SK-N-SH treated with all-trans-retinoic acid at 6 μM for 48 hours (cell line): ENCODE measurements around the gene PARM1.
"Not testable (repeated sequence)": the region's sequence is repeated elsewhere in the genome, so short reads cannot be mapped to it uniquely, and the experiment has no call there.

Experiments used
- ATAC-seq: fragments of 200-7000 bp; cut with Tn5 transposase; 3 replicates; pipeline ENCODE4 v1.9.1; 2020; ENCODE audit warnings: mild to moderate bottlenecking, moderate library complexity
- BACH2 ChIP-seq: fragments of 250-450 bp; sonication (Bioruptor Pico); IDR thresholded peaks from 2 replicates; pipeline ENCODE4 v1.9.0; 2021; ENCODE audit warnings: mild to moderate bottlenecking, borderline replicate concordance
- CSDC2 ChIP-seq: fragments of 250-450 bp; sonication (Bioruptor Pico); IDR thresholded peaks from 2 replicates; pipeline ENCODE4 v1.5.0; 2020; ENCODE audit warnings: mild to moderate bottlenecking, moderate library complexity
- CSRNP3 ChIP-seq: fragments of 250-450 bp; sonication (Bioruptor Pico); IDR thresholded peaks from 2 replicates; pipeline ENCODE4 v1.5.1; 2021; ENCODE audit warnings: mild to moderate bottlenecking, moderate library complexity
- ESRRG ChIP-seq: fragments of 250-450 bp; sonication (Bioruptor Pico); IDR thresholded peaks from 2 replicates; pipeline ENCODE4 v1.6.1; 2021; ENCODE audit warnings: mild to moderate bottlenecking
- ISL1 ChIP-seq: fragments of 250-450 bp; sonication (Bioruptor Pico); IDR thresholded peaks from 2 replicates; pipeline ENCODE4 v2.1.2; 2022; ENCODE audit warnings: mild to moderate bottlenecking, moderate library complexity
- OSR1 ChIP-seq: fragments of 250-450 bp; sonication (Bioruptor Pico); IDR thresholded peaks from 2 replicates; pipeline ENCODE4 v1.8.0; 2022; ENCODE audit warnings: moderate library complexity, mild to moderate bottlenecking, inconsistent platforms
- POU6F1 ChIP-seq: fragments of 250-450 bp; sonication (Bioruptor Pico); IDR thresholded peaks from 2 replicates; pipeline ENCODE4 v1.8.0; 2021; ENCODE audit warnings: low read depth, mild to moderate bottlenecking, moderate library complexity, borderline replicate concordance
- PPARA ChIP-seq: fragments of 250-450 bp; sonication (Bioruptor Pico); IDR thresholded peaks from 2 replicates; pipeline ENCODE4 v1.5.0; 2020; ENCODE audit warnings: mild to moderate bottlenecking, borderline replicate concordance
- RARB ChIP-seq: fragments of 250-450 bp; sonication (Bioruptor Pico); IDR thresholded peaks from 2 replicates; pipeline ENCODE4 v1.8.0; 2021; ENCODE audit warnings: mild to moderate bottlenecking, moderate library complexity
- SNAI2 ChIP-seq: fragments of 250-450 bp; sonication (Bioruptor Pico); IDR thresholded peaks from 2 replicates; pipeline ENCODE4 v1.5.0; 2020; ENCODE audit warnings: mild to moderate bottlenecking, moderate library complexity
- TCF4 ChIP-seq: fragments of 250-450 bp; sonication (Bioruptor Pico); IDR thresholded peaks from 2 replicates; pipeline ENCODE4 v1.8.0; 2021; ENCODE audit warnings: mild to moderate bottlenecking, moderate library complexity, borderline replicate concordance
- TOX ChIP-seq: fragments of 250-450 bp; sonication (Bioruptor Pico); IDR thresholded peaks from 2 replicates; pipeline ENCODE4 v1.8.0; 2021; ENCODE audit warnings: mild to moderate bottlenecking, moderate library complexity, borderline replicate concordance
- TSHZ2 ChIP-seq: fragments of 250-450 bp; sonication (Bioruptor Pico); IDR thresholded peaks from 2 replicates; pipeline ENCODE4 v1.5.0; 2020; ENCODE audit warnings: mild to moderate bottlenecking, moderate library complexity
- ZC3H10 ChIP-seq: fragments of 250-450 bp; sonication (Bioruptor Pico); IDR thresholded peaks from 2 replicates; pipeline ENCODE4 v1.5.1; 2021; ENCODE audit warnings: mild to moderate bottlenecking, moderate library complexity
- ZFP3 ChIP-seq: fragments of 250-450 bp; sonication (Bioruptor Pico); IDR thresholded peaks from 2 replicates; pipeline ENCODE4 v1.5.0; 2020; ENCODE audit warnings: mild to moderate bottlenecking, moderate library complexity
- ZFP30 ChIP-seq: fragments of 450-650 bp; formaldehyde crosslinking; IDR thresholded peaks from 2 replicates; pipeline ENCODE4 v1.5.0; 2022; ENCODE audit warnings: mild to moderate bottlenecking, moderate library complexity
- ZNF565 ChIP-seq: fragments of 450-650 bp; formaldehyde crosslinking; conservative IDR thresholded peaks from 2 replicates; pipeline ENCODE4 v1.5.0; 2020; ENCODE audit warnings: low read depth, mild to moderate bottlenecking, moderate library complexity
- ZNF70 ChIP-seq: fragments of 450-650 bp; formaldehyde crosslinking; IDR thresholded peaks from 2 replicates; pipeline ENCODE4 v1.5.0; 2020; ENCODE audit warnings: mild to moderate bottlenecking, moderate library complexity
- ZNF8 ChIP-seq: fragments of 450-650 bp; formaldehyde crosslinking; IDR thresholded peaks from 2 replicates; pipeline ENCODE4 v1.5.0; 2020; ENCODE audit warnings: mild to moderate bottlenecking, moderate library complexity
- TF ChIP-seq, protein P1 (sequence below): fragments of 250-450 bp; sonication (Bioruptor Pico); IDR thresholded peaks from 2 replicates; pipeline ENCODE4 v1.5.1; 2020; ENCODE audit warnings: low read depth, mild to moderate bottlenecking, moderate library complexity
- TF ChIP-seq, protein P2 (sequence below): fragments of 250-450 bp; sonication (Bioruptor Pico); IDR thresholded peaks from 2 replicates; pipeline ENCODE4 v1.8.0; 2020; ENCODE audit warnings: mild to moderate bottlenecking, moderate library complexity, borderline replicate concordance

PARM1 gene

DNA sequence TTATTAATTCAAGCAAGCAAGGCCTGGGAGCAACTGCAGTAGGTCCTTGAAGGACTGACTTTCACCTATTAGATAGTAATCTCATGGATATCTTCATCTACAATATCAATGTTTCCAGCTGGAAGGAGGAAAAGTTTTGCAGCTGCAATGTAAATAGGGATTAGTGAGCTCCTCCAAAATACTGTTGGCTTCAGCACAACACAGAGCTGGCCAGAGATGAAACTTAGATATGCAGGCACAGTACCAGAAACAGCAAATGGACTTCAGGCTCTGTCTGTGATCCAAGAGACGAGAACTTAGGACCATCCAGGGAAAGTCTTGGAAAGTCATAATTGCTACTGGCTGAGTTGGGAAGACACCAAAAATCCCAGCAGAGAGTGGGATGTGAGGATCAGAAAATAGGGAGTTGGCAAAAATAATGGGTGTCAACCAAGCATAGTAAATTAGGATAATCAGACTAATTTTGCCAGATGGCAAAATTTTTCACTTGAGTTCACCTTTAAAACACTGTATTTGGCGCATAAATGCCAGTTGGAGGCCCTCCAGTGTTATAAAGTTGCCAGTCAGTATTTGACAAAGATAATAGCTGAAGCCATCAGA is 57.5 kb downstream of the PARM1 start:
- TF ChIP-seq TCF4 (CRISPR knock-in tag) (no peak), ZFP3 (no peak), ISL1 (CRISPR knock-in tag) (no peak), ESRRG (CRISPR knock-in tag) (no peak), OSR1 (CRISPR knock-in tag) (no peak), CSRNP3 (no peak), BACH2 (no peak), ZFP30 (CRISPR knock-in tag) (no peak), ZNF8 (no peak), PPARA (CRISPR knock-in tag) (no peak)
- ATAC-seq = no peak

DNA sequence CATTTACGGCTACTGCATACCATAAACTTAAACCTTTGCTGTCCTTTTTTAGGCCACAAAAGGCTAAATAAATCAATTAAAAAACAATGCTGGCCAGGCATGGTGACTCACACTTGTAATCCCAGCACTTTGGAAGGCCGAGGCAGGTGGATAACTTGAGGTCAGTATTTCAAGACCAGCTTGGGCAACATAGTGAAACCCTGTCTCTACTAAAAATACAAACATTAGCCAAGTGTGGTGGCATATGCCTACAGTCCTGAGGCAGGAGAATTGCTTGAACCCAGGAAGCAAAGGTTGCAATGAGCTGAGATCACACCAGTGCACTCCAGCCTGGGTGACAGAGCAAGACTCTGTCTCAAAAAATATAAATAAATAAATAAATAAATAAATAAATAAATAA is 61.5 kb downstream of the PARM1 start:
- not testable (repeated sequence) for ATAC-seq

GRCh38 chr4:74996996-74997395 is 64.1 kb downstream of the PARM1 start:
- ATAC-seq = no peak
- TF ChIP-seq ZNF565 (no peak), ZC3H10 (CRISPR knock-in tag) (no peak), SNAI2 (no peak), PPARA (CRISPR knock-in tag) (no peak), ZNF70 (CRISPR knock-in tag) (no peak), OSR1 (CRISPR knock-in tag) (no peak)
- TF ChIP-seq, all 23 proteins: peak for 0

DNA sequence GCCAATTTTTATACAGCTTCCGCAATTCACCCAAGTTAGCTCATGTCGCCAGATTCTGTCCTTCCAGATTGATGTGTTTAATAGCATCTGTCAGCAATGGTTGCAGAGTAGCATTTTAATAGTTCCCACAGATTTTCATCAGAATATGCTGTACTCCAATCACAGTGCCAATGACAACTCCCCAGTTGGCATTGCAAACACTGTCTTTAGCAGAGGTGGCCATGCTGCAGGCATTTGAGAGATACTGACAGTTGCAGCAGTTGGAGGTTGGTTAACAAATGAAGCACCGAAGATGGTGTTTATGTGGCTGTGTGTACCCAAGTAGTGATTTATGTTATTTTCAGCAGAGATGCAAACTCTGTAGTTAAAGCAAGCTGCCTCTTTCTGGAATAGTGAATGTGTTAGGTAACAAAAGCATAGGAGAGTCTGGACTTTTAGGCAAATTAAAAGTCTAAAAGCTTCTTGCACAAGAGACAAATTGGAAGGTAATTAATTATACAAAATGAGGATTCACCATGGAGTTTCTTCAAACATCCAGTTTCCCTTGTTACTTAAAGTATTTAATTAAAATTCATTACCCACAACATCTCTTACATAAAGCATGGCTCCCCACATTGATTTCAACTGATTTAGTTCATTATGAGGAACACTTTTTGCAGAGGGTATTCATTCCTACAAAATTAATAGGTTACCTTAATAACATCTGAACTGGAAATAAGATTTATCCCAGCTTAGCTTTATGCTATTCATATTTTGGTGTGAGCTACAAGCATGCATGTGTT is 65.2 kb downstream of the PARM1 start:
- ATAC-seq = no peak
- TF ChIP-seq TCF4 (CRISPR knock-in tag) (no peak), ISL1 (CRISPR knock-in tag) (no peak), RARB (CRISPR knock-in tag) (no peak), ZNF70 (CRISPR knock-in tag) (no peak), POU6F1 (no peak), CSDC2 (CRISPR knock-in tag) (no peak), TSHZ2 (CRISPR knock-in tag) (no peak), ZFP3 (no peak), ZFP30 (CRISPR knock-in tag) (no peak), BACH2 (no peak), ZNF8 (no peak), TOX (CRISPR knock-in tag) (no peak)
- TF ChIP-seq, protein P1, sequence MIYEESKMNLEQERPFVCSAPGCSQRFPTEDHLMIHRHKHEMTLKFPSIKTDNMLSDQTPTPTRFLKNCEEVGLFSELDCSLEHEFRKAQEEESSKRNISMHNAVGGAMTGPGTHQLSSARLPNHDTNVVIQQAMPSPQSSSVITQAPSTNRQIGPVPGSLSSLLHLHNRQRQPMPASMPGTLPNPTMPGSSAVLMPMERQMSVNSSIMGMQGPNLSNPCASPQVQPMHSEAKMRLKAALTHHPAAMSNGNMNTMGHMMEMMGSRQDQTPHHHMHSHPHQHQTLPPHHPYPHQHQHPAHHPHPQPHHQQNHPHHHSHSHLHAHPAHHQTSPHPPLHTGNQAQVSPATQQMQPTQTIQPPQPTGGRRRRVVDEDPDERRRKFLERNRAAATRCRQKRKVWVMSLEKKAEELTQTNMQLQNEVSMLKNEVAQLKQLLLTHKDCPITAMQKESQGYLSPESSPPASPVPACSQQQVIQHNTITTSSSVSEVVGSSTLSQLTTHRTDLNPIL (CRISPR knock-in tag) = no peak
- TF ChIP-seq, protein P2, sequence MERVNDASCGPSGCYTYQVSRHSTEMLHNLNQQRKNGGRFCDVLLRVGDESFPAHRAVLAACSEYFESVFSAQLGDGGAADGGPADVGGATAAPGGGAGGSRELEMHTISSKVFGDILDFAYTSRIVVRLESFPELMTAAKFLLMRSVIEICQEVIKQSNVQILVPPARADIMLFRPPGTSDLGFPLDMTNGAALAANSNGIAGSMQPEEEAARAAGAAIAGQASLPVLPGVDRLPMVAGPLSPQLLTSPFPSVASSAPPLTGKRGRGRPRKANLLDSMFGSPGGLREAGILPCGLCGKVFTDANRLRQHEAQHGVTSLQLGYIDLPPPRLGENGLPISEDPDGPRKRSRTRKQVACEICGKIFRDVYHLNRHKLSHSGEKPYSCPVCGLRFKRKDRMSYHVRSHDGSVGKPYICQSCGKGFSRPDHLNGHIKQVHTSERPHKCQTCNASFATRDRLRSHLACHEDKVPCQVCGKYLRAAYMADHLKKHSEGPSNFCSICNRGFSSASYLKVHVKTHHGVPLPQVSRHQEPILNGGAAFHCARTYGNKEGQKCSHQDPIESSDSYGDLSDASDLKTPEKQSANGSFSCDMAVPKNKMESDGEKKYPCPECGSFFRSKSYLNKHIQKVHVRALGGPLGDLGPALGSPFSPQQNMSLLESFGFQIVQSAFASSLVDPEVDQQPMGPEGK = no peak
